GM18907 (cell line): ENCODE data around the gene ERAP2.

Experiments used
- ATAC-seq: cut with Tn5 transposase; IDR thresholded peaks from one replicate; pipeline ENCODE4 v1.9.1; 2021; ENCODE audit warnings: mild to moderate bottlenecking, moderate library complexity; ENCODE audit not compliant: unreplicated experiment

The ERAP2 gene

GRCh38 chr5:96896276-96896675, 20.0 kb downstream of the ERAP2 start:
- peak; percentile 82 for ATAC-seq

- peak; percentile 91 for ATAC-seq
Measured at GRCh38 chr5:96896806-96897205, 20.5 kb downstream of the ERAP2 start.

- no peak for ATAC-seq
Measured at GRCh38 chr5:96901384-96901783, 25.1 kb downstream of the ERAP2 start.

- no peak for ATAC-seq
Measured at GRCh38 chr5:96901841-96902240, 25.5 kb downstream of the ERAP2 start.

- no peak for ATAC-seq
Measured at GRCh38 chr5:96902876-96903275, 26.6 kb downstream of the ERAP2 start.

- no peak for ATAC-seq
Measured at GRCh38 chr5:96903300-96903699, 27.0 kb downstream of the ERAP2 start.

GRCh38 chr5:96904054-96904931, 28.0 kb downstream of the ERAP2 start:
- no peak for ATAC-seq

- no peak for ATAC-seq
Measured at GRCh38 chr5:96905864-96906263, 29.6 kb downstream of the ERAP2 start.

GRCh38 chr5:96909003-96909402, 32.7 kb downstream of the ERAP2 start:
- no peak for ATAC-seq

- ATAC-seq: no peak
Measured at GRCh38 chr5:96909435-96909834, 33.1 kb downstream of the ERAP2 start.

- ATAC-seq: no peak
Measured at GRCh38 chr5:96911139-96911538, 34.8 kb downstream of the ERAP2 start.

- ATAC-seq: no peak
Measured at GRCh38 chr5:96913233-96913632, 36.9 kb downstream of the ERAP2 start.

GRCh38 chr5:96919754-96920197, 43.5 kb downstream of the ERAP2 start:
- peak; percentile 76 for ATAC-seq

GRCh38 chr5:96920744-96921355, 44.5 kb downstream of the ERAP2 start:
- ATAC-seq: no peak

- no peak for ATAC-seq
Measured at GRCh38 chr5:96922499-96923244, 46.4 kb downstream of the ERAP2 start.

GRCh38 chr5:96924016-96924443, 47.7 kb downstream of the ERAP2 start:
- ATAC-seq: no peak

GRCh38 chr5:96926276-96926675, 50.0 kb downstream of the ERAP2 start:
- ATAC-seq: no peak

GRCh38 chr5:96927008-96927407, 50.7 kb downstream of the ERAP2 start:
- no peak for ATAC-seq

- no peak for ATAC-seq
Measured at GRCh38 chr5:96928931-96929708, 52.8 kb downstream of the ERAP2 start.

GRCh38 chr5:96930058-96930457, 53.8 kb downstream of the ERAP2 start:
- ATAC-seq: no peak

- no peak for ATAC-seq
Measured at GRCh38 chr5:96930589-96930988, 54.3 kb downstream of the ERAP2 start.
